Endothelial cell of umbilical vein (primary cell): Measurements from ENCODE around the gene IL17RD.

Source experiments
- EZH2 ChIP-seq: IDR thresholded peaks from 2 replicates; pipeline ENCODE4 v1.6.1; 2012; ENCODE audit warnings: borderline replicate concordance, low read depth, mild to moderate bottlenecking, moderate library complexity, low read length, inconsistent platforms; ENCODE audit not compliant: severe bottlenecking
- POLR2AphosphoS5 ChIP-seq: IDR thresholded peaks from 2 replicates; pipeline ENCODE4 v1.6.1; 2012; ENCODE audit warnings: low read depth, mild to moderate bottlenecking, control low read depth, low read length, moderate library complexity; ENCODE audit not compliant: insufficient read depth
- TF ChIP-seq, protein P1 (sequence below), 2 donors: IDR thresholded peaks; 1 replicate in 1 of 2; 2 replicates in 1 of 2; pipeline ENCODE4 v1.5.1; 2011; ENCODE audit warnings: low read length in 2 of 2, mild to moderate bottlenecking in 2 of 2, moderate library complexity in 2 of 2, control low read depth in 1 of 2, inconsistent platforms in 1 of 2, low read depth in 1 of 2; ENCODE audit not compliant: insufficient read depth in 1 of 2; ENCODE audit errors: extremely low read depth in 1 of 2

GRCh38 chr3:57078344-57078634, 86.9 kb downstream of the IL17RD start:
- no peak for TF ChIP-seq EZH2
- TF ChIP-seq POLR2AphosphoS5: no peak
- TF ChIP-seq, protein P1, sequence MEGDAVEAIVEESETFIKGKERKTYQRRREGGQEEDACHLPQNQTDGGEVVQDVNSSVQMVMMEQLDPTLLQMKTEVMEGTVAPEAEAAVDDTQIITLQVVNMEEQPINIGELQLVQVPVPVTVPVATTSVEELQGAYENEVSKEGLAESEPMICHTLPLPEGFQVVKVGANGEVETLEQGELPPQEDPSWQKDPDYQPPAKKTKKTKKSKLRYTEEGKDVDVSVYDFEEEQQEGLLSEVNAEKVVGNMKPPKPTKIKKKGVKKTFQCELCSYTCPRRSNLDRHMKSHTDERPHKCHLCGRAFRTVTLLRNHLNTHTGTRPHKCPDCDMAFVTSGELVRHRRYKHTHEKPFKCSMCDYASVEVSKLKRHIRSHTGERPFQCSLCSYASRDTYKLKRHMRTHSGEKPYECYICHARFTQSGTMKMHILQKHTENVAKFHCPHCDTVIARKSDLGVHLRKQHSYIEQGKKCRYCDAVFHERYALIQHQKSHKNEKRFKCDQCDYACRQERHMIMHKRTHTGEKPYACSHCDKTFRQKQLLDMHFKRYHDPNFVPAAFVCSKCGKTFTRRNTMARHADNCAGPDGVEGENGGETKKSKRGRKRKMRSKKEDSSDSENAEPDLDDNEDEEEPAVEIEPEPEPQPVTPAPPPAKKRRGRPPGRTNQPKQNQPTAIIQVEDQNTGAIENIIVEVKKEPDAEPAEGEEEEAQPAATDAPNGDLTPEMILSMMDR (IDR thresholded peaks at IDR 0.05; ENCODE audit: extremely low read depth in 1 of 2, insufficient read depth in 1 of 2, low read depth in 1 of 2, low read length in 2 of 2): no peak
